Fibroblast of lung (primary cell): ENCODE results near the gene MDFI. TPM values are rescaled to one million over a fixed set of nuclear protein-coding genes. Genes with fewer than 3 reads are reported as not detected.

Experiments used
- DNase-seq, 2 donors: peaks; one replicate each; pipeline versions ENCODE4 v3.0.0 to v3.0.0-alpha.2; 2010; ENCODE audit warnings: low read depth in 2 of 2
- H2AFZ ChIP-seq: 2 replicates; pipeline ENCODE4 v1.5.1; 2012; ENCODE audit warnings: low read length, control low read depth, inconsistent platforms
- H3K27ac ChIP-seq: 2 replicates; pipeline ENCODE4 v1.5.1; 2011; ENCODE audit warnings: low read length, control low read depth; ENCODE audit not compliant: insufficient read depth
- H3K27me3 ChIP-seq: 2 replicates; pipeline ENCODE4 v1.5.1; 2011; ENCODE audit warnings: mild to moderate bottlenecking, low read length; ENCODE audit not compliant: control insufficient read depth, insufficient read depth
- H3K36me3 ChIP-seq: 2 replicates; pipeline ENCODE4 v1.5.1; 2011; ENCODE audit warnings: low read length; ENCODE audit not compliant: control insufficient read depth, insufficient read depth
- H3K4me1 ChIP-seq: 2 replicates; pipeline ENCODE4 v1.5.1; 2011; ENCODE audit warnings: low read length; ENCODE audit not compliant: control insufficient read depth, insufficient read depth; ENCODE audit errors: extremely low read depth
- H3K4me2 ChIP-seq: 2 replicates; pipeline ENCODE4 v1.5.1; 2011; ENCODE audit warnings: low read length, control low read depth; ENCODE audit not compliant: insufficient read depth; ENCODE audit errors: extremely low read depth
- H3K4me3 ChIP-seq, 4 experiments: fragments of 200-600 bp in 1 of 4; sonication (generic) in 1 of 4; replicated peaks in 1 of 4; 2 replicates each; pipeline ENCODE4 v1.5.1; 2011 to 2016; ENCODE audit warnings: low read length in 4 of 4, low read depth in 3 of 4, mild to moderate bottlenecking in 3 of 4, control low read depth in 2 of 4, inconsistent platforms in 1 of 4, mixed read lengths in 1 of 4; ENCODE audit not compliant: insufficient read depth in 1 of 4; ENCODE audit errors: control extremely low read depth in 1 of 4
- H3K79me2 ChIP-seq: 2 replicates; pipeline ENCODE4 v1.5.1; 2012; ENCODE audit warnings: mild to moderate bottlenecking, low read length, inconsistent platforms; ENCODE audit not compliant: control insufficient read depth, insufficient read depth
- H3K9ac ChIP-seq: 2 replicates; pipeline ENCODE4 v1.5.1; 2011; ENCODE audit warnings: mild to moderate bottlenecking, low read length, control low read depth; ENCODE audit not compliant: insufficient read depth
- H3K9me3 ChIP-seq: 2 replicates; pipeline ENCODE4 v1.5.1; 2012; ENCODE audit warnings: low read depth, low read length; ENCODE audit not compliant: control insufficient read depth, insufficient read depth
- H4K20me1 ChIP-seq: 2 replicates; pipeline ENCODE4 v1.5.1; 2011; ENCODE audit warnings: low read length; ENCODE audit not compliant: control insufficient read depth, insufficient read depth; ENCODE audit errors: extremely low read depth
- EZH2 ChIP-seq: IDR thresholded peaks from 2 replicates; pipeline ENCODE4 v1.5.1; 2012; ENCODE audit warnings: low read length, control low read depth, mild to moderate bottlenecking; ENCODE audit errors: missing control alignments
- polyA plus RNA-seq, 2 donors: library from polyadenylated mRNA; depleted of rRNA in 1 of 2; stranded (reverse) in 1 of 2; unstranded in 1 of 2; fragments of >200 nt; gene quantifications; 2 replicates each; pipeline ENCODE4 v1.2.1, GENCODE V29; 2011 to 2012; ENCODE audit warnings: missing spikeins in 1 of 2
- total RNA-seq: library from RNA; depleted of rRNA; stranded (reverse); fragments of >200 nt; gene quantifications from 2 replicates; pipeline ENCODE4 v1.2.1, GENCODE V29; 2014
- TF ChIP-seq, protein P1 (sequence below), 2 donors: IDR thresholded peaks in 1 of 2; conservative IDR thresholded peaks in 1 of 2; 1 replicate in 1 of 2; 2 replicates in 1 of 2; pipeline ENCODE4 v1.5.1; 2011 to 2012; ENCODE audit warnings: low read length in 2 of 2, control low read depth in 1 of 2, inconsistent platforms in 1 of 2, low read depth in 1 of 2, mild to moderate bottlenecking in 1 of 2

MDFI gene
- total and polyA plus RNA-seq, 2 donors (not counting 1 experiment from before 2014, with no cell fraction given), result 0.17 TPM; not detected in 1

DNA sequence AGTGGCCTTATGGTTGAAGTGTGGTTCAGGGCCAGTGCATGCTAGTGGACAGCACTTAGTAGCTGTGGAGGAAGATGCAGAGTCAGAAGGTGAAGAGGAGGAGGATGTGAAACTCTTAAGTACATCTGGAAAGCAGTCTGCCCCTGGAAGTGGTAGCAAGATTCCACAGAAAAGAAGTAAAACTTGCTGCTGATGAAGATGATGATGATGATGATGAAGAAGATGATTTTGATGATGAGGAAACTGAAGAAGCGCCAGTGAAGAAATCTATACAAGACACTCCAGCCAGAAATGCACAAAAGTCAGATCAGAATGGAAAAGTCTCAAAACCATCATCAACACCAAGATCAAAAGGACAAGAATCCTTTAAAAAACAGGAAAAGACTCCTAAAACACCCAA is 28.9 kb downstream of the MDFI start:
- no peak for DNase-seq
- TF ChIP-seq, protein P1, sequence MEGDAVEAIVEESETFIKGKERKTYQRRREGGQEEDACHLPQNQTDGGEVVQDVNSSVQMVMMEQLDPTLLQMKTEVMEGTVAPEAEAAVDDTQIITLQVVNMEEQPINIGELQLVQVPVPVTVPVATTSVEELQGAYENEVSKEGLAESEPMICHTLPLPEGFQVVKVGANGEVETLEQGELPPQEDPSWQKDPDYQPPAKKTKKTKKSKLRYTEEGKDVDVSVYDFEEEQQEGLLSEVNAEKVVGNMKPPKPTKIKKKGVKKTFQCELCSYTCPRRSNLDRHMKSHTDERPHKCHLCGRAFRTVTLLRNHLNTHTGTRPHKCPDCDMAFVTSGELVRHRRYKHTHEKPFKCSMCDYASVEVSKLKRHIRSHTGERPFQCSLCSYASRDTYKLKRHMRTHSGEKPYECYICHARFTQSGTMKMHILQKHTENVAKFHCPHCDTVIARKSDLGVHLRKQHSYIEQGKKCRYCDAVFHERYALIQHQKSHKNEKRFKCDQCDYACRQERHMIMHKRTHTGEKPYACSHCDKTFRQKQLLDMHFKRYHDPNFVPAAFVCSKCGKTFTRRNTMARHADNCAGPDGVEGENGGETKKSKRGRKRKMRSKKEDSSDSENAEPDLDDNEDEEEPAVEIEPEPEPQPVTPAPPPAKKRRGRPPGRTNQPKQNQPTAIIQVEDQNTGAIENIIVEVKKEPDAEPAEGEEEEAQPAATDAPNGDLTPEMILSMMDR (conservative IDR thresholded peaks at IDR 0.05 in 1 of 2, IDR thresholded peaks at IDR 0.05 in 1 of 2; ENCODE audit: low read depth in 1 of 2, low read length in 2 of 2), result no peak
- no peak for TF ChIP-seq EZH2
- no peak overlapping the region for H3K4me3 ChIP-seq
- no peaks in the 10 kb centered on the region for H3K27me3 ChIP-seq
- no peak overlapping the region for H3K9ac ChIP-seq
- no peaks in the 10 kb centered on the region for H3K9me3 ChIP-seq
- H3K4me1 ChIP-seq, result no peaks in the 10 kb centered on the region
- no peaks in the 10 kb centered on the region for H3K36me3 ChIP-seq
- no peak overlapping the region for H3K27ac ChIP-seq
- no peak overlapping the region for H2AFZ ChIP-seq
- H3K79me2 ChIP-seq, result no peaks in the 10 kb centered on the region
- H3K4me2 ChIP-seq, result no peak overlapping the region
- no peaks in the 10 kb centered on the region for H4K20me1 ChIP-seq

- TF ChIP-seq, protein P1 (conservative IDR thresholded peaks at IDR 0.05 in 1 of 2, IDR thresholded peaks at IDR 0.05 in 1 of 2; ENCODE audit: low read depth in 1 of 2, low read length in 2 of 2), result no peak
- TF ChIP-seq EZH2, result no peak
- no peak overlapping the region for H3K27ac ChIP-seq
- H3K4me3 ChIP-seq, result no peak overlapping the region
- H2AFZ ChIP-seq, result no peak overlapping the region
- H3K27me3 ChIP-seq, result no peaks in the 10 kb centered on the region
- no peaks in the 10 kb centered on the region for H3K4me1 ChIP-seq
- H3K36me3 ChIP-seq, result no peaks in the 10 kb centered on the region
- DNase-seq, result no peak
- no peaks in the 10 kb centered on the region for H3K9me3 ChIP-seq
- no peaks in the 10 kb centered on the region for H3K79me2 ChIP-seq
- H4K20me1 ChIP-seq, result no peaks in the 10 kb centered on the region
- no peak overlapping the region for H3K9ac ChIP-seq
- H3K4me2 ChIP-seq, result no peak overlapping the region
Measured at GRCh38 chr6:41668968-41669367, 30.7 kb downstream of the MDFI start.

DNA sequence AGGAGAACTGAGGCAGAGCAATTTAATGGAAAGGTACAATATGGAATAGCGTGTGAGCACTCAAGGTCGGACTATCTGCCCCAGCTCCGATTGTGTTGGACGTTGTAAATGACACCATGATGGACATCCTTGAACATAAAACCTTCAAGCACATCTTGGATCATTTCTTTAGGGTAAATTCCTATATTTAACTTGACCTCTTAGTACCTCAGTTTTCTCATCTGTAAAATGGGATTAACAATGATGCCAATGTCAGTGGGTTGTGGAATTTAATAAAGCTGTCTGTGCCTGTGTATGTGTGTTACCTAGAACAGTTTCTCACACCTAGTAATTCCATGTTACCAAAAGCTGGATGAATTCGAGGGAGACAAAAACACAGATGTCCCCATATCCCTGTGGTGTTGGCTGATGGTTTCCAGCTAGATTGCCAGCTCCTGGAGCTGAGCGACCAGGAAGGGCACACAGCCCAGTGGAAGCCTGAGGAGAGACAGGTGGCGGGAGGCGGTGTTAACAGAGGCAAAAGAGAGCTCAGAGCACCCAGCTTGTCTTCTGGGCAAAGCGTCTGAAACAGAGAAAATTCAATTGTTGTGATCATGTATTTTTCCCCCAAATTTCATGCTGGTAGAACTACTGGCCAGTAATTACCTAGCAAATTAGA is 32.6 kb downstream of the MDFI start:
- Histone ChIP-seq H3K9me3 (no peaks in the 10 kb centered on the region), H3K4me2 (no peak overlapping the region), H3K4me1 (no peaks in the 10 kb centered on the region), H3K36me3 (no peaks in the 10 kb centered on the region), H2AFZ (no peak overlapping the region), H3K27ac (no peak overlapping the region), H3K9ac (no peak overlapping the region), H3K4me3 (no peak overlapping the region), H3K27me3 (no peaks in the 10 kb centered on the region), H3K79me2 (no peaks in the 10 kb centered on the region), H4K20me1 (no peaks in the 10 kb centered on the region)
- DNase-seq, result no peak
- TF ChIP-seq EZH2, result no peak
- TF ChIP-seq, protein P1 (conservative IDR thresholded peaks at IDR 0.05 in 1 of 2, IDR thresholded peaks at IDR 0.05 in 1 of 2; ENCODE audit: low read depth in 1 of 2, low read length in 2 of 2), result no peak
